ENCODE measurements around the gene IER3. TPM values are rescaled to one million over a fixed set of nuclear protein-coding genes. Genes with fewer than 3 reads are reported as not detected.

IER3 gene
- total and polyA plus RNA-seq, 9 of the 15 experiments (the other 6 are each of a cell fraction or from before 2014, with no cell fraction given), result 1.5 to 30.0 (median 11.5) TPM

DNA sequence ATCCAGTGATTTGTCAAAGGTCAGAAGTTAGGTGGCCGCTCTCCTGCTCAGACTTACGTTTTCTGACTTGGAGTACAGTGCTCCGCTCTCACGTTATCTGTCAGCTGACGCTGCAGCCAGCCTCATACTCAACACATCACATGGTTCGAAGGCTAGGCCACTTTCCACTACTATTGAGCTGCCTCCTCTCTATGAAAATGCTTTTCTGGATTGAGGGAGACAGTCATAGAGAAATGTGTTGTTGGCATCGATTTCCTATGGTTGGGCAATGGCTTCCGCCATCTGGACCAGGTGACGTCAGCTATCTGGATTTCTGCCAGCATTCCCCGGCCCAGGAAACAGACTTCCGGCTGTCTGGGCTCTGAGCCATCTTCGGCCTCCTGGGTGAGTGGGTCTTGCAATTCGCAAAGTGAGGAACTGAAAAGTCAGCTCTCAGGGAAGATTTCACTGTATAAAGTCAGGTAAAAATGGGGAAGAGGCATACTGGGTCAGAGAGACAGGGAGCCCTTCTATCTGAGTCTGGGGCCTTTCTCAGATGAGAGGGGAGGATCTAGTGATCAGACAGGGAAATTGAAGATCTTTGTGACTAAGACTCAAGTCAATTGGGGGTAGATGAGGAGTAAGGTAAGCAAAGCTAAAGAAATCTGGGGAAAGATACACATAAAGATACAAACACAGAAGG, 37.5 kb upstream of the IER3 start (continued):
- TF ChIP-seq, protein P1, sequence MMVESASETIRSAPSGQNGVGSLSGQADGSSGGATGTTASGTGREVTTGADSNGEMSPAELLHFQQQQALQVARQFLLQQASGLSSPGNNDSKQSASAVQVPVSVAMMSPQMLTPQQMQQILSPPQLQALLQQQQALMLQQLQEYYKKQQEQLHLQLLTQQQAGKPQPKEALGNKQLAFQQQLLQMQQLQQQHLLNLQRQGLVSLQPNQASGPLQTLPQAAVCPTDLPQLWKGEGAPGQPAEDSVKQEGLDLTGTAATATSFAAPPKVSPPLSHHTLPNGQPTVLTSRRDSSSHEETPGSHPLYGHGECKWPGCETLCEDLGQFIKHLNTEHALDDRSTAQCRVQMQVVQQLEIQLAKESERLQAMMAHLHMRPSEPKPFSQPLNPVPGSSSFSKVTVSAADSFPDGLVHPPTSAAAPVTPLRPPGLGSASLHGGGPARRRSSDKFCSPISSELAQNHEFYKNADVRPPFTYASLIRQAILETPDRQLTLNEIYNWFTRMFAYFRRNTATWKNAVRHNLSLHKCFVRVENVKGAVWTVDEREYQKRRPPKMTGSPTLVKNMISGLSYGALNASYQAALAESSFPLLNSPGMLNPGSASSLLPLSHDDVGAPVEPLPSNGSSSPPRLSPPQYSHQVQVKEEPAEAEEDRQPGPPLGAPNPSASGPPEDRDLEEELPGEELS (CRISPR knock-in tag; IDR thresholded peaks at IDR 0.05; ENCODE audit: borderline replicate concordance), result no peak
- TF ChIP-seq, protein P2, sequence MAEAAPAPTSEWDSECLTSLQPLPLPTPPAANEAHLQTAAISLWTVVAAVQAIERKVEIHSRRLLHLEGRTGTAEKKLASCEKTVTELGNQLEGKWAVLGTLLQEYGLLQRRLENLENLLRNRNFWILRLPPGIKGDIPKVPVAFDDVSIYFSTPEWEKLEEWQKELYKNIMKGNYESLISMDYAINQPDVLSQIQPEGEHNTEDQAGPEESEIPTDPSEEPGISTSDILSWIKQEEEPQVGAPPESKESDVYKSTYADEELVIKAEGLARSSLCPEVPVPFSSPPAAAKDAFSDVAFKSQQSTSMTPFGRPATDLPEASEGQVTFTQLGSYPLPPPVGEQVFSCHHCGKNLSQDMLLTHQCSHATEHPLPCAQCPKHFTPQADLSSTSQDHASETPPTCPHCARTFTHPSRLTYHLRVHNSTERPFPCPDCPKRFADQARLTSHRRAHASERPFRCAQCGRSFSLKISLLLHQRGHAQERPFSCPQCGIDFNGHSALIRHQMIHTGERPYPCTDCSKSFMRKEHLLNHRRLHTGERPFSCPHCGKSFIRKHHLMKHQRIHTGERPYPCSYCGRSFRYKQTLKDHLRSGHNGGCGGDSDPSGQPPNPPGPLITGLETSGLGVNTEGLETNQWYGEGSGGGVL (CRISPR knock-in tag; IDR thresholded peaks at IDR 0.05), result no peak
- no peak for TF ChIP-seq ZNF140 (CRISPR knock-in tag; IDR thresholded peaks at IDR 0.05)
- peak; percentile 83; the same call in 1 of the 2 replicates for TF ChIP-seq ZNF165 (CRISPR knock-in tag; IDR thresholded peaks at IDR 0.05; ENCODE audit: borderline replicate concordance)
- peak; percentile 82 for TF ChIP-seq LEF1 (IDR thresholded peaks at IDR 0.05)
- TF ChIP-seq ZKSCAN1 (IDR thresholded peaks at IDR 0.05; ENCODE audit: low read depth, low read length), result peak; percentile 10; the same call in 1 of the 2 replicates
- TF ChIP-seq FOXK2 (conservative IDR thresholded peaks at IDR 0.05 in 1 of 2, IDR thresholded peaks at IDR 0.05 in 1 of 2; ENCODE audit: low read depth in 2 of 2), result peak in 1 of 2 experiments; percentile 75
- TF ChIP-seq, protein P3, sequence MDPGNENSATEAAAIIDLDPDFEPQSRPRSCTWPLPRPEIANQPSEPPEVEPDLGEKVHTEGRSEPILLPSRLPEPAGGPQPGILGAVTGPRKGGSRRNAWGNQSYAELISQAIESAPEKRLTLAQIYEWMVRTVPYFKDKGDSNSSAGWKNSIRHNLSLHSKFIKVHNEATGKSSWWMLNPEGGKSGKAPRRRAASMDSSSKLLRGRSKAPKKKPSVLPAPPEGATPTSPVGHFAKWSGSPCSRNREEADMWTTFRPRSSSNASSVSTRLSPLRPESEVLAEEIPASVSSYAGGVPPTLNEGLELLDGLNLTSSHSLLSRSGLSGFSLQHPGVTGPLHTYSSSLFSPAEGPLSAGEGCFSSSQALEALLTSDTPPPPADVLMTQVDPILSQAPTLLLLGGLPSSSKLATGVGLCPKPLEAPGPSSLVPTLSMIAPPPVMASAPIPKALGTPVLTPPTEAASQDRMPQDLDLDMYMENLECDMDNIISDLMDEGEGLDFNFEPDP (CRISPR knock-in tag; IDR thresholded peaks at IDR 0.05), result no peak
- no peak for TF ChIP-seq SRSF3 (IDR thresholded peaks at IDR 0.05; ENCODE audit: insufficient read depth, low read length)
- TF ChIP-seq BRF1 (IDR thresholded peaks at IDR 0.05; ENCODE audit: borderline replicate concordance, extremely low read depth, insufficient read length), result no peak
- no peak for TF ChIP-seq ZNF408 (CRISPR knock-in tag; IDR thresholded peaks at IDR 0.05; ENCODE audit: low read depth)
- TF ChIP-seq, protein P4, sequence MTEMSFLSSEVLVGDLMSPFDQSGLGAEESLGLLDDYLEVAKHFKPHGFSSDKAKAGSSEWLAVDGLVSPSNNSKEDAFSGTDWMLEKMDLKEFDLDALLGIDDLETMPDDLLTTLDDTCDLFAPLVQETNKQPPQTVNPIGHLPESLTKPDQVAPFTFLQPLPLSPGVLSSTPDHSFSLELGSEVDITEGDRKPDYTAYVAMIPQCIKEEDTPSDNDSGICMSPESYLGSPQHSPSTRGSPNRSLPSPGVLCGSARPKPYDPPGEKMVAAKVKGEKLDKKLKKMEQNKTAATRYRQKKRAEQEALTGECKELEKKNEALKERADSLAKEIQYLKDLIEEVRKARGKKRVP (CRISPR knock-in tag; IDR thresholded peaks at IDR 0.05), result peak; percentile 76
- no peak for TF ChIP-seq ZNF384 (IDR thresholded peaks at IDR 0.05; ENCODE audit: low read depth, low read length)
- TF ChIP-seq, protein P5, sequence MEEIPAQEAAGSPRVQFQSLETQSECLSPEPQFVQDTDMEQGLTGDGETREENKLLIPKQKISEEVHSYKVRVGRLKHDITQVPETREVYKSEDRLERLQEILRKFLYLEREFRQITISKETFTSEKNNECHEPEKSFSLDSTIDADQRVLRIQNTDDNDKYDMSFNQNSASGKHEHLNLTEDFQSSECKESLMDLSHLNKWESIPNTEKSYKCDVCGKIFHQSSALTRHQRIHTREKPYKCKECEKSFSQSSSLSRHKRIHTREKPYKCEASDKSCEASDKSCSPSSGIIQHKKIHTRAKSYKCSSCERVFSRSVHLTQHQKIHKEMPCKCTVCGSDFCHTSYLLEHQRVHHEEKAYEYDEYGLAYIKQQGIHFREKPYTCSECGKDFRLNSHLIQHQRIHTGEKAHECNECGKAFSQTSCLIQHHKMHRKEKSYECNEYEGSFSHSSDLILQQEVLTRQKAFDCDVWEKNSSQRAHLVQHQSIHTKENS (CRISPR knock-in tag; IDR thresholded peaks at IDR 0.05), result no peak
- TF ChIP-seq, protein P6, sequence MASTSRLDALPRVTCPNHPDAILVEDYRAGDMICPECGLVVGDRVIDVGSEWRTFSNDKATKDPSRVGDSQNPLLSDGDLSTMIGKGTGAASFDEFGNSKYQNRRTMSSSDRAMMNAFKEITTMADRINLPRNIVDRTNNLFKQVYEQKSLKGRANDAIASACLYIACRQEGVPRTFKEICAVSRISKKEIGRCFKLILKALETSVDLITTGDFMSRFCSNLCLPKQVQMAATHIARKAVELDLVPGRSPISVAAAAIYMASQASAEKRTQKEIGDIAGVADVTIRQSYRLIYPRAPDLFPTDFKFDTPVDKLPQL (IDR thresholded peaks at IDR 0.05; ENCODE audit: extremely low read depth, insufficient read length), result no peak
